ENCODE data around the gene TBKBP1. TPM values are rescaled to one million over a fixed set of nuclear protein-coding genes. Genes with fewer than 3 reads are reported as not detected.

TBKBP1 gene, protein sequence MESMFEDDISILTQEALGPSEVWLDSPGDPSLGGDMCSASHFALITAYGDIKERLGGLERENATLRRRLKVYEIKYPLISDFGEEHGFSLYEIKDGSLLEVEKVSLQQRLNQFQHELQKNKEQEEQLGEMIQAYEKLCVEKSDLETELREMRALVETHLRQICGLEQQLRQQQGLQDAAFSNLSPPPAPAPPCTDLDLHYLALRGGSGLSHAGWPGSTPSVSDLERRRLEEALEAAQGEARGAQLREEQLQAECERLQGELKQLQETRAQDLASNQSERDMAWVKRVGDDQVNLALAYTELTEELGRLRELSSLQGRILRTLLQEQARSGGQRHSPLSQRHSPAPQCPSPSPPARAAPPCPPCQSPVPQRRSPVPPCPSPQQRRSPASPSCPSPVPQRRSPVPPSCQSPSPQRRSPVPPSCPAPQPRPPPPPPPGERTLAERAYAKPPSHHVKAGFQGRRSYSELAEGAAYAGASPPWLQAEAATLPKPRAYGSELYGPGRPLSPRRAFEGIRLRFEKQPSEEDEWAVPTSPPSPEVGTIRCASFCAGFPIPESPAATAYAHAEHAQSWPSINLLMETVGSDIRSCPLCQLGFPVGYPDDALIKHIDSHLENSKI
- 3.9 to 5.8 TPM (median 4.8 TPM) in 5 replicates for total RNA-seq (2022; extraction: Qiagen RNA extraction)

DNA sequence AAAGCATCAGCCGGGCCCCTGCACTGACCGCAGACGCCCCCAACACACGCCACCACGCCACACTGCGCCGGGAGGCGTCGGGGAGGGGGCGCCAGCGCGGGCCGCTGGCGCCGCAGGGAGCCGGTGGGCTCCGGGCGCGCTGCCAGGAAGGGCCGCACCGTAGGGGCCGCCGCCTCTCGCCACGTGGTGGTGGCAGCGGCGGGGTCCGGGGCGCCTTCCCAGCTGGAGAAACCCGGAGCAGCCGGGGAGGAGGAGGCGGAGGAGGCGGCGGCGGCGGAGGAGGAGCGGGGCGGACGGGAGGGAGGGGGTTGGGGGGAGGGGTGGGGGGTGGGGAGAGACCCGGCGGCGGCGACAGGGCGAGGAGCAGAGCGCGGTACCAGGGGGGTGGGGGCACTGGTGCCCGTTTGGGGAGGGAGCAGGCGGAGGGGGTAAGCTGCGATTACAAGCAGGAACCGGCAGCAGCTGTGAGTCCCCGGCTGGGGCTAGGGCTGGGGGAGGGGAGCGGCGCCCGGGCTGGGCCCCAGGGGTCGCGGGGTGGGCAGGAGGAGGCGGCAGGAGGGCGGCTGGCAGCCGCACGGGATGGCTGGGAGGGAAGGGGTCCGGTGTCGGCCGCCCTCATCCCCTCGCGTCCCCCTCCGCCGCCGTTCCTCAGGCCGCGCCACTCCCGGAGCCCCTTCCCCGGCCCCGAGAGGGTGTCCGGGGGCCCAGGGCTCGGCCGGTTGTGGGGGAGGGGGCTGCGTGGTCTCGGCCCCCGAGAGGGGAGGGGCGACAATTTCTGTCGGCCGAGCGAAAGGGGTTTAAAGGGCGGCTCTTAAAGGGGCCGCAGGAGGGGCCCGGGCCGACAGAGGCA lies at the start of gene TBKBP1:
TSS of gene TBKBP1 (plus strand) at position 431 of the 850 bp plus-strand sequence. CDS start 1,952 bp downstream, outside the sequence.

DNA sequence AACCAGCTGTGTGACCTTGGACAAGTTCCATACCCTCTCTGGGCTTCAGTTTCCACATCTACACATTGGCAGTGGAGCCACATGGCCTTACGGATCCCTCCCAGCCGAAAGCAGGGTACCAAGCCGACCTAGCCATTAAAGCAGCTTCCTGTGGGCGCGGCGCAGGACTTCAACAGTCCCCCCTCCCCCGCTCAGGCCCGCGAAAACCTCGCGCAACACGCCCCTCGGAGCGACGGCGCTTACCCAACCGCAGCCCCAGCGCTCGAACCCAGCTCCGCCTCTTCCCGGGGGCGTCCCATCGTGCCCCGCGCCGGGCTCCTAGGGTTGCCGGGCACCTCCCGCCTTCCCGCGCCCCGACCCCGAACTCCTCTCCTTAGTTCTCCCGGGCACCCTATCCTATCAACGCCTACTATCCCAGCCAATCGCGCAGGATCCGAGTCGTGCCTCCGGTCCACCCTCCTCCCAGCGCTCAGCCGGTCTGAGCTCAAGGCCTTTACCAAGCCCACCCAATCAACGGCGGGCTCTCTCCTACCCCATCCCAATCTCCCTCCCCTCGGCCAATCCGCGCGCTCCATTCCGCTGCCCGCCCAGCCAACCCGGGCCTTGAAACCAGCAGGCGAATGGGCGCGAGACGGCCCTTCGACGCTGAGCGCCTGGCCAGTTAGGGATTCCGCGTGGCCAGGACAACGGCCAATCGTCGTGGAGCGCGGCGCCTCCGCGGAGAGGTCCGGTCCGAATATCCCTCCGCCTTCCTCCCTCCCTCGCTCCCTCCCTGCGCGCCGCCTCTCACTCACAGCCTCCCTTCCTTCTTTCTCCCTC lies 44.6 kb upstream of the TBKBP1 start, which contains the start of gene KPNB1:
TSS of gene KPNB1 (plus strand) at position 767 of the 819 bp plus-strand sequence. CDS start 326 bp downstream, outside the sequence.

DNA sequence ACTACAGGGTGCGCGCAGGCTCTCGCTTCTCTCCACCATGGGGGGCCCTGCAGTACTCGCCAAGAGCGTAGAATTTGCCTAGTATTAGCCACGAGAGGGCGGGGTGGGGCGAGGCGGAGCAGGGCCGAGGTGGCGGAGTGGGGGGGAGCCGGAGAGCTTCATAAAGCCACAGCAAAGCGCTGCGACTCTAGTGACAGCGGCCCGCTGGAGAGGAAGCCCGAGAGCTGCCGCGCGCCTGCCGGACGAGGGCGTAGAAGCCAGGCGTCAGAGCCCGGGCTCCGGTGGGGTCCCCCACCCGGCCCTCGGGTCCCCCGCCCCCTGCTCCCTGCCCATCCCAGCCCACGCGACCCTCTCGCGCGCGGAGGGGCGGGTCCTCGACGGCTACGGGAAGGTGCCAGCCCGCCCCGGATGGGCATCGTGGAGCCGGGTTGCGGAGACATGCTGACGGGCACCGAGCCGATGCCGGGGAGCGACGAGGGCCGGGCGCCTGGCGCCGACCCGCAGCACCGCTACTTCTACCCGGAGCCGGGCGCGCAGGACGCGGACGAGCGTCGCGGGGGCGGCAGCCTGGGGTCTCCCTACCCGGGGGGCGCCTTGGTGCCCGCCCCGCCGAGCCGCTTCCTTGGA lies 39.2 kb downstream of the TBKBP1 start, which contains the start of gene TBX21:
TSS of gene TBX21 (plus strand) at position 190 of the 627 bp plus-strand sequence. CDS start at position 409, 219 bp downstream.

Other genes with a start within 250 kb of the TBKBP1 start
- gene NPEPPS, start 163.1 kb upstream of the TBKBP1 start, total RNA-seq (2022; extraction: Qiagen RNA extraction): 51.2 to 71.7 TPM (median 57.8 TPM) in 5 replicates
- gene KPNB1, start 44.2 kb upstream of the TBKBP1 start, total RNA-seq (2022; extraction: Qiagen RNA extraction): 274 to 432 TPM (median 299 TPM) in 5 replicates
- gene TBX21, start 39.1 kb downstream of the TBKBP1 start, total RNA-seq (2022; extraction: Qiagen RNA extraction): 0.18 to 0.25 TPM (median 0.23 TPM) in 5 replicates
- gene OSBPL7, start 127.6 kb downstream of the TBKBP1 start, total RNA-seq (2022; extraction: Qiagen RNA extraction): 12.2 to 17.8 TPM (median 15.8 TPM) in 5 replicates
- 90.4 to 118 TPM (median 92.1 TPM) in 5 replicates for gene MRPL10, start 137.4 kb downstream of the TBKBP1 start, total RNA-seq (2022; extraction: Qiagen RNA extraction)
- 2.7 to 3.7 TPM (median 3.2 TPM) in 5 replicates for gene LRRC46, start 137.5 kb downstream of the TBKBP1 start, total RNA-seq (2022; extraction: Qiagen RNA extraction)
- 31.9 to 40.2 TPM (median 38.2 TPM) in 5 replicates for gene SCRN2, start 147.1 kb downstream of the TBKBP1 start, total RNA-seq (2022; extraction: Qiagen RNA extraction)
- 7.6 to 7.8 TPM (median 7.7 TPM) in 5 replicates for gene SP6, start 157.0 kb downstream of the TBKBP1 start, total RNA-seq (2022; extraction: Qiagen RNA extraction)
- gene SP2, start 202.1 kb downstream of the TBKBP1 start, total RNA-seq (2022; extraction: Qiagen RNA extraction): 17.8 to 19.3 TPM (median 18.3 TPM) in 5 replicates
- 24.0 to 27.5 TPM (median 24.5 TPM) in 5 replicates for gene PNPO, start 247.4 kb downstream of the TBKBP1 start, total RNA-seq (2022; extraction: Qiagen RNA extraction)

Data from A549 treated with AZD2906 at 1 μM for 4 hours (cell line).